ENCODE results near the gene SCG5. TPM values are rescaled to one million over a fixed set of nuclear protein-coding genes. Genes with fewer than 3 reads are reported as not detected.

Gene SCG5
- total RNA-seq, 1 donor from 2014 or later: 18.4 TPM

DNA sequence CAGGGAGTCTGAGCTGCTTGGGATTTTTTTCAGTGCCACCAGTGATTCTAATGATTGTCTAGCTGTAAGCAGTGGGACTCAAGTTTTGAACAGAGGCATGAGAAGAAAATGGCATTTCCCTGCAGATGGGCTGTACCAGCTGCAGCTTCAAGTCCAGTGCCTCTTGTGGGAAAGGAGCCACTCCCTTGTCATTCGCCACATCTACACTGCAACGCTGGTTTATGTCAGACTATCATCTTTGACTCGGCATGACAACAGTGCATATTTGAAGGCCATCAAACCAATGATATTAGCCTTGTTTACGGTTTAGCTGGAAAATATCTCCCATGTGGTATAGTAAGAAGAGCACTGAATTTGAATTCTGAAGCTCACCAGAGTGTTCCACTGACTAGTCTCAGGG lies 22.2 kb downstream of the SCG5 start:
- no peak overlapping the region for H3K4me3 ChIP-seq (ENCODE audit: low read depth, low read length)
- DNase-seq (ENCODE audit: low read depth): no peak
- TF ChIP-seq, protein P1, sequence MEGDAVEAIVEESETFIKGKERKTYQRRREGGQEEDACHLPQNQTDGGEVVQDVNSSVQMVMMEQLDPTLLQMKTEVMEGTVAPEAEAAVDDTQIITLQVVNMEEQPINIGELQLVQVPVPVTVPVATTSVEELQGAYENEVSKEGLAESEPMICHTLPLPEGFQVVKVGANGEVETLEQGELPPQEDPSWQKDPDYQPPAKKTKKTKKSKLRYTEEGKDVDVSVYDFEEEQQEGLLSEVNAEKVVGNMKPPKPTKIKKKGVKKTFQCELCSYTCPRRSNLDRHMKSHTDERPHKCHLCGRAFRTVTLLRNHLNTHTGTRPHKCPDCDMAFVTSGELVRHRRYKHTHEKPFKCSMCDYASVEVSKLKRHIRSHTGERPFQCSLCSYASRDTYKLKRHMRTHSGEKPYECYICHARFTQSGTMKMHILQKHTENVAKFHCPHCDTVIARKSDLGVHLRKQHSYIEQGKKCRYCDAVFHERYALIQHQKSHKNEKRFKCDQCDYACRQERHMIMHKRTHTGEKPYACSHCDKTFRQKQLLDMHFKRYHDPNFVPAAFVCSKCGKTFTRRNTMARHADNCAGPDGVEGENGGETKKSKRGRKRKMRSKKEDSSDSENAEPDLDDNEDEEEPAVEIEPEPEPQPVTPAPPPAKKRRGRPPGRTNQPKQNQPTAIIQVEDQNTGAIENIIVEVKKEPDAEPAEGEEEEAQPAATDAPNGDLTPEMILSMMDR (conservative IDR thresholded peaks at IDR 0.05; ENCODE audit: low read depth, low read length): no peak

DNA sequence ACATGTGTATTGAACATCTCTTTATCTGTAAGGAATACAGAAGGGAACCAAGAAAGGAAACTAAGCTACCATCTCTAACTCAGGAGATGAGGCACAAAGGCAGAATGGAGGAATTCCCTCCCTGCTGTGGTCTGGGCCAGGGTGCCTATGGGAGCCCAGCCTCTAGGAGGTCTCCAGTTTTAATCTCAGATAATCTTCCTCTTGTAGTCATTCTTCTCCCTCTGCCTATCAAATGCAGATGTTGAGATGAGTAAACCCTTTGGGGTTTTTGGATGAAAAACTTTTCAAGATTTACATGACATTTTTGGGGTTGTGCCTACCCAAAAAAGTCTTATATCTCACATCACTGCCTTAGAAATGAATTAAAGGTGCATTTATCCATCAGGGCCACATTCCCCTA lies 23.3 kb downstream of the SCG5 start:
- TF ChIP-seq, protein P1 (conservative IDR thresholded peaks at IDR 0.05; ENCODE audit: low read depth, low read length): no peak
- H3K4me3 ChIP-seq (ENCODE audit: low read depth, low read length): no peak overlapping the region
- no peak for DNase-seq (ENCODE audit: low read depth)

DNA sequence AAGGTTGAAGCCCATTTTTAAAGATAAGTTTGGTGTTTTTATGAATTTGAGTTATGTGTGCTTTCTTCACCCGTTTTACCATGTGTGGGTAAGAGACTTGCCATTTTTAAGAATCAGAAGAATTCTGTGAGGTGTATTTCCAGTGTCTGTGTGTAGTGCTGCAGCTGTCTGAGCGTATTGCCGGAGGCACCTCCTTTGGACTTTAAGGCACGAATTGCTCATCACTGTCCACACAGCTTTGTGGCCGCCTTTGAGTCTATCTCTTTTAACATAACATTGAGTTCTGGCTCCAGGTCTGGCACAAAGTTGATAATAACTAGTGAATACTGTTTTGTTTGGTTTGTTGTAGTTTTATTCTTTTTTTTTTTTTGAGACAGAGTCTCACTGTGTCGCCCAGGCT lies 25.8 kb downstream of the SCG5 start:
- TF ChIP-seq, protein P1 (conservative IDR thresholded peaks at IDR 0.05; ENCODE audit: low read depth, low read length): no peak
- H3K4me3 ChIP-seq (ENCODE audit: low read depth, low read length): no peak overlapping the region
- DNase-seq (ENCODE audit: low read depth): no peak

DNA sequence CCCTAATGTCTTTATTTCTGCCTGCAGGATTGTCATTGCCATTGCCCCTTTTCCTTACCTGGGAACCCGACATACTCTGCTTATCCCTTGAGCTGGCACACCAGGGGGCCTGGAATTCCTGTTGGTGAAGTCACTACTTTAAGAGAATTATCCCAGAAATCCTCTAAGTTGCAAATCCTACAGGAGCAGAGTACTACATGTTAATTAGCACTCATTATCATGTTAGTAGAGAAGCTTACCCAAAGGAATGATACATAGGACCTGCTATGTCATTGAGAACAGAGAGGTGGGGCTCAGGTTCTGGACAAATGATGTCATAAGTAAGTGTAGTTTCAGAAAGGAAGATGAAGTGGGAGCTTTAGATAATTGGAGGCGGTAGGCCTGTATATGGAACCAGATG lies 27.4 kb downstream of the SCG5 start:
- no peak for DNase-seq (ENCODE audit: low read depth)
- TF ChIP-seq, protein P1 (conservative IDR thresholded peaks at IDR 0.05; ENCODE audit: low read depth, low read length): no peak
- no peak overlapping the region for H3K4me3 ChIP-seq (ENCODE audit: low read depth, low read length)

DNA sequence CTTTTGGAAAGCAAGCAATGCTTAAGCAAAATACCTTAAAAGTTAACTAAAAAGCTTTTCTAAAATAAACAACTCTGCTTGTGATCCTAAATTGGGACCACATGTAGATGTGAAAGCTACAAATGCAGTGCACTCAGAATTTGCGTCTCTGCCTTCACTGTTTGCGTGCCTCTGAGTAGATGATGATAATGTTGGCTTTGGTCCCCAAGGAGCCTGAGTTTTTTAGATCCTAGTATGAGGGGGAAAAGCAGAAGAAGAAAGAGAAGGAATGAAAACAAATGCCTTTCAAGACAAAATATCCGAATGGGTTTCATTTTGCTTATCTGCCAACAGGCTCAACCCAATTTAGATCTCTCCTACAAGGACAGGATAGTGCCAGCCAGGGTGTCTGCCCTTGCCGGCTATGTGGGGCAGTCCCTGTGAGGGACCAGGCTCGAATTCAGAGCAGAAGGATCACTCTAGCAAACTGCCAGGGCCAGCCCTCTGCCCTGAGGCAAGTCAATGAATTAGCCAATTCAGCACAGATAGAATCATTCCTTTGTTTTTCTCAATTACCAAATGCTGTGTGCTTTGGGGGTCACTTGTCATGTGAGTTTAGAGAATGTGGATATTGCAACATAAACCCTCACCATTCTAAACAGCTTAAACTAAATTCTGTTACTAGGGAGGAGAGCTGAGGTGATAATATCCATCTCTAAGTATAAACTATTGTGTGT lies 28.5 kb downstream of the SCG5 start:
- DNase-seq (ENCODE audit: low read depth): no peak
- TF ChIP-seq, protein P1 (conservative IDR thresholded peaks at IDR 0.05; ENCODE audit: low read depth, low read length): no peak
- no peak overlapping the region for H3K4me3 ChIP-seq (ENCODE audit: low read depth, low read length)

DNA sequence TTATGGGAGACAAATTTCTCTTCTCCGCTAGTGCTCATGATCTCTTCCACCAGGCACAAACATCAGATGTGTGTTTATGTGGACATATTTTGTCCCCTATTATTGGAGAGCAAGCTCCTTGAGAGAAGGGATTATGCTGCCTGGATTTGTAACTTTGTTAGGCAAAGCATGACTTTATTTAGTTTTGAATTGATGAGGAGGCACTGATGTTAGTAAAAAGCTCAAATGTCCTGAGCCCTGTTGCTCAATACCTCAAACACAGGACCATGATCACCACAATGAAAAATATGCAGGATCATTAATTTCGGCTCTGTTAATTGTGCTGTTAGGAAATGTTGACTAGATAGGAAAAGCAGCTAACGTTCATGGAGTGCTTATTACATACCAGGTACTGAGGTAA lies 29.1 kb downstream of the SCG5 start:
- TF ChIP-seq, protein P1 (conservative IDR thresholded peaks at IDR 0.05; ENCODE audit: low read depth, low read length): no peak
- DNase-seq (ENCODE audit: low read depth): no peak

More for the DNA sequence above, 29.1 kb downstream of the SCG5 start:
- H3K4me3 ChIP-seq (ENCODE audit: low read depth, low read length): no peak overlapping the region

Measured in epithelial cell of proximal tubule (primary cell).